Tibial nerve (tissue), 4 donors: ENCODE results near the gene NFKB1. TPM values are rescaled to one million over a fixed set of nuclear protein-coding genes. Genes with fewer than 3 reads are reported as not detected.

Experiments used
- DNase-seq, 2 donors: peaks; one replicate each; pipeline ENCODE4 v3.0.0-alpha.2; 2019; ENCODE audit warnings: low spot score in 2 of 2
- H3K27ac ChIP-seq, 4 donors: fragments of 200-600 bp; sonication (generic) in 3 of 4; one replicate each; pipeline ENCODE4 v1.5.1; 2017 to 2019; ENCODE audit warnings: mild to moderate bottlenecking in 1 of 4
- H3K27me3 ChIP-seq, 2 donors: fragments of 200-600 bp; sonication (generic) in 1 of 2; one replicate each; pipeline versions ENCODE4 v1.5.1 to v1.6.0; 2017 to 2019
- H3K36me3 ChIP-seq, 3 donors: fragments of 200-600 bp; sonication (generic); one replicate each; pipeline ENCODE4 v1.5.1; 2018 to 2019
- H3K4me1 ChIP-seq, 4 donors: fragments of 200-600 bp; sonication (generic) in 3 of 4; one replicate each; pipeline ENCODE4 v1.5.1; 2017 to 2019
- H3K4me3 ChIP-seq, 4 donors: fragments of 200-600 bp; sonication (generic) in 3 of 4; one replicate each; pipeline ENCODE4 v1.5.1; 2017 to 2019; ENCODE audit warnings: mild to moderate bottlenecking in 1 of 4, moderate library complexity in 1 of 4
- H3K9me3 ChIP-seq, 4 donors: fragments of 200-600 bp; sonication (generic) in 3 of 4; one replicate each; pipeline ENCODE4 v1.5.1; 2017 to 2019
- EP300 ChIP-seq, 2 donors: sonication (generic); formaldehyde crosslinking; IDR thresholded peaks; one replicate each; pipeline ENCODE4 v1.6.1; 2017; ENCODE audit warnings: antibody characterized with exemption in 2 of 2, mild to moderate bottlenecking in 1 of 2
- POLR2A ChIP-seq, 2 donors: fragments of 450-650 bp; IDR thresholded peaks; one replicate each; pipeline ENCODE4 v1.6.1; 2017; ENCODE audit warnings: antibody characterized with exemption in 2 of 2, mild to moderate bottlenecking in 2 of 2, moderate library complexity in 2 of 2
- WGBS, 2 donors: methylation state at CpG; one replicate each; pipeline ENCODE4 v1.1.5; 2018; 5-methylcytosine and 5-hydroxymethylcytosine counted together
- total RNA-seq, 4 donors: library from RNA; depleted of rRNA; stranded (reverse); fragments of >200 nt; gene quantifications; one replicate each; pipeline ENCODE4 v1.1.0, GENCODE V29; 2016
- TF ChIP-seq, protein P1 (sequence below), 5 experiments: fragments of 200-600 bp in 3 of 5; fragments of 450-650 bp in 2 of 5; sonication (generic) in 3 of 5; IDR thresholded peaks; one replicate each; pipeline ENCODE4 v1.5.1; 2016 to 2019; ENCODE audit warnings: antibody characterized with exemption in 5 of 5, mild to moderate bottlenecking in 3 of 5, moderate library complexity in 2 of 5

Gene NFKB1
- total RNA-seq, 4 donors from 2014 or later, result 21.6 to 44.8 (median 28.3) TPM

DNA sequence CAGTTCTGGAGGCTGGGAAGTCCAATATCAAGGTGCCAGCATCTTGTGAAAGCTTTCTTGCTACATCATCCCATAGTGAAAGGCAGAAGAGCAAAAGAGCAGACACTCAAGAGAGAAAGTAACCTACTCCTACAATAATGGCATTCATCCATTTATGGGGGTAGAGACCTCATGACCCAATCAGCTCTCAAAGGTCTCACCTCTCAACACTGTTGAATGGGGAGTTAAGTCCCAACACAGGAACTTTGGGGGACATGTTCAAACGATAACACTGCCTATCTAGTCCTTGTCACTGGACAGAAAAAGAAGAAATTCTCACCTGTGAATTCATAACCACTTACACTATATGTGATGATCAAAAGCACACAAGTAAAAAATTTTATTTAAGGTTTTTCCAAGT, 6.6 kb upstream of the NFKB1 start:
- Histone ChIP-seq H3K36me3 (no peaks in the 10 kb centered on the region), H3K9me3 (no peaks in the 10 kb centered on the region), H3K4me3 (no peak overlapping the region), H3K27ac (no peak overlapping the region), H3K27me3 (no peaks in the 10 kb centered on the region), H3K4me1 (peaks cover 0 to 20% (median 0%) of the 10 kb centered on the region in 4 donors)
- 50 to 63% methylated on average over 1 of the region's 1 CpG for WGBS, 2 donors
- no peak for DNase-seq
- TF ChIP-seq EP300 (IDR thresholded peaks at IDR 0.05), result no peak
- TF ChIP-seq, protein P1, sequence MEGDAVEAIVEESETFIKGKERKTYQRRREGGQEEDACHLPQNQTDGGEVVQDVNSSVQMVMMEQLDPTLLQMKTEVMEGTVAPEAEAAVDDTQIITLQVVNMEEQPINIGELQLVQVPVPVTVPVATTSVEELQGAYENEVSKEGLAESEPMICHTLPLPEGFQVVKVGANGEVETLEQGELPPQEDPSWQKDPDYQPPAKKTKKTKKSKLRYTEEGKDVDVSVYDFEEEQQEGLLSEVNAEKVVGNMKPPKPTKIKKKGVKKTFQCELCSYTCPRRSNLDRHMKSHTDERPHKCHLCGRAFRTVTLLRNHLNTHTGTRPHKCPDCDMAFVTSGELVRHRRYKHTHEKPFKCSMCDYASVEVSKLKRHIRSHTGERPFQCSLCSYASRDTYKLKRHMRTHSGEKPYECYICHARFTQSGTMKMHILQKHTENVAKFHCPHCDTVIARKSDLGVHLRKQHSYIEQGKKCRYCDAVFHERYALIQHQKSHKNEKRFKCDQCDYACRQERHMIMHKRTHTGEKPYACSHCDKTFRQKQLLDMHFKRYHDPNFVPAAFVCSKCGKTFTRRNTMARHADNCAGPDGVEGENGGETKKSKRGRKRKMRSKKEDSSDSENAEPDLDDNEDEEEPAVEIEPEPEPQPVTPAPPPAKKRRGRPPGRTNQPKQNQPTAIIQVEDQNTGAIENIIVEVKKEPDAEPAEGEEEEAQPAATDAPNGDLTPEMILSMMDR (IDR thresholded peaks at IDR 0.05), result no peak
- TF ChIP-seq POLR2A (IDR thresholded peaks at IDR 0.05), result no peak

DNA sequence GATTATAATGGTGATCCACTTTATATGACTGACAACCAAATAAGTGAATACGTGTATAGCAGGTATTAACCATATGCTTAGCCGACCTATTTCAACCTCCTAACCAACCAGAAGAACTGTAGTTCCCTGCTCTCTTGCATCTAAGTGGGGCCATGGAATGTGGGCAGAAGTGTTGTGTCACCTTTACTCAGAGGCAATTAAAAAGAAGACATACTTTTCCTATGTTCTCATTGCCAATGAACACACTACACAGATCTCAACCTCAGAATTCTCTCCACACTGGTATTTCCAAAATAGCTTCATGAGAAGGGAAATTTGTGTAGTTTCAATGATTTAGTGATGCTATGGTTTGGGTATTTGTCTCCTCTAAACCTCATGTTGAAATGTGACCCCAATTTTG, 3.2 kb upstream of the NFKB1 start:
- no peak for TF ChIP-seq POLR2A (IDR thresholded peaks at IDR 0.05)
- no peak for TF ChIP-seq EP300 (IDR thresholded peaks at IDR 0.05)
- TF ChIP-seq, protein P1 (IDR thresholded peaks at IDR 0.05), result no peak
- H3K27ac ChIP-seq, result peak overlapping the region in 1 of 4 donors; percentile 99
- H3K36me3 ChIP-seq, result no peaks in the 10 kb centered on the region
- 97 to 98% methylated on average over 2 of the region's 2 CpGs for WGBS, 2 donors
- no peak for DNase-seq
- H3K9me3 ChIP-seq, result no peaks in the 10 kb centered on the region
- no peaks in the 10 kb centered on the region for H3K27me3 ChIP-seq
- no peak overlapping the region for H3K4me3 ChIP-seq
- peaks cover 0 to 32% (median 6%) of the 10 kb centered on the region in 4 donors for H3K4me1 ChIP-seq

DNA sequence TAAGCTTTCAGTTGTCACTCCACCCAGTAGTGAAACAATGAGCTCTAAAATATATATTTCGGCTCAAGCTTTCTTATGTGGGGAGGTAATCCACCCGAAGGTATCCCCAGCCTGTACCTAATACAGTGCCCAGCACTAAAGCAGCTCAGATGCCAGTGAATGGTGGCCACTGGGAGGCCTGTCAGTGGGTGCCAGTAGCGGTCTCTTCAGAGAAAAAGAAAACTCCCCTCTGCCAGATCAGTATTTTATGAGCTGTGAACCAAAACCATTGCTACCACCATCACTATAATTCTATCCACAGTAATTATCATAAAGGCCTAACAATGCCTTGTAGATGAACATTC, 835 bp upstream of the NFKB1 start:
- H3K27ac ChIP-seq, result peak overlapping the region; percentile 96 to 99 (median 98)
- H3K36me3 ChIP-seq, result no peaks in the 10 kb centered on the region
- H3K4me3 ChIP-seq, result peak overlapping the region; percentile 74 to 92 (median 86)
- no peaks in the 10 kb centered on the region for H3K27me3 ChIP-seq
- WGBS, 2 donors, result 50 to 55% methylated on average over 3 of the region's 3 CpGs
- peaks cover 0 to 43% (median 19%) of the 10 kb centered on the region in 4 donors for H3K4me1 ChIP-seq
- H3K9me3 ChIP-seq, result no peaks in the 10 kb centered on the region
- peak in 1 of 2 donors; percentile 21 for DNase-seq
- TF ChIP-seq EP300 (IDR thresholded peaks at IDR 0.05) (peak in 1 of 2 donors; percentile 18), POLR2A (IDR thresholded peaks at IDR 0.05) (no peak)
- TF ChIP-seq, protein P1 (IDR thresholded peaks at IDR 0.05), result peak in 1 of 5 experiments; percentile 13

DNA sequence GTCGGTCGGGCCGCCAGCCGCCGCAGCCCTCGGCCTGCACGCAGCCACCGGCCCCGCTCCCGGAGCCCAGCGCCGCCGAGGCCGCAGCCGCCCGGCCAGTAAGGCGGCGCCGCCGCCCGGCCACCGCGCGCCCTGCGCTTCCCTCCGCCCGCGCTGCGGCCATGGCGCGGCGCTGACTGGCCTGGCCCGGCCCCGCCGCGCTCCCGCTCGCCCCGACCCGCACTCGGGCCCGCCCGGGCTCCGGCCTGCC, 213 bp downstream of the NFKB1 start:
- no peak for TF ChIP-seq POLR2A (IDR thresholded peaks at IDR 0.05)
- TF ChIP-seq, protein P1 (IDR thresholded peaks at IDR 0.05), result peak in 1 of 5 experiments; percentile 17
- no peak for TF ChIP-seq EP300 (IDR thresholded peaks at IDR 0.05)
- no peak for DNase-seq
- Histone ChIP-seq H3K4me1 (peaks cover 0 to 54% (median 19%) of the 10 kb centered on the region in 4 donors), H3K4me3 (peak overlapping the region; percentile 74 to 92 (median 86)), H3K9me3 (no peaks in the 10 kb centered on the region), H3K27ac (peak overlapping the region; percentile 96 to 99 (median 98)), H3K27me3 (no peaks in the 10 kb centered on the region), H3K36me3 (no peaks in the 10 kb centered on the region)
- WGBS, 2 donors, result 0 to 1% methylated on average over 35 to 38 of the region's 44 CpGs

DNA sequence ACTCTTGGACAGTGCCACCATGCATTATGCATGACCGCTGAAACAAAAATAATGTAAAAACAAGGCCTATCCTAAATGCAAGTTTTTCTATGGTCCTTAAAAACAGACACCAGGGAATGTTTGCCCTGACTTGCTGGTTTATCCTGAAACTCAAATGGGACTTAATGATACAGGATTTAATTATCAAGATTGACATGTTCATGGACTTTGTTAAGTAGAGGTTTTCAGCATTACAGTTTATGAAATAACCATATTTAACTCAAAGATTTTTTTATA, 1.3 kb downstream of the NFKB1 start:
- Histone ChIP-seq H3K9me3 (no peaks in the 10 kb centered on the region), H3K4me3 (peak overlapping the region; percentile 61 to 92 (median 86)), H3K36me3 (no peaks in the 10 kb centered on the region), H3K4me1 (peaks cover 0 to 60% (median 23%) of the 10 kb centered on the region in 4 donors), H3K27me3 (no peaks in the 10 kb centered on the region), H3K27ac (peak overlapping the region; percentile 96 to 99 (median 98))
- no peak for DNase-seq
- WGBS, 2 donors, result 5 to 7% methylated on average over 1 of the region's 1 CpG
- no peak for TF ChIP-seq POLR2A (IDR thresholded peaks at IDR 0.05)
- no peak for TF ChIP-seq EP300 (IDR thresholded peaks at IDR 0.05)
- TF ChIP-seq, protein P1 (IDR thresholded peaks at IDR 0.05), result no peak
